B cell (primary cell): ENCODE results near the gene GRIK2. TPM values are rescaled to one million over a fixed set of nuclear protein-coding genes. Genes with fewer than 3 reads are reported as not detected.

Source experiments
- ATAC-seq: fragments of 200-7000 bp; cut with Tn5 transposase; one replicate; pipeline ENCODE4 v1.10.0; 2021; ENCODE audit warnings: low read depth, mild to moderate bottlenecking, moderate number of reproducible peaks, moderate library complexity
- CTCF ChIA-PET: fragments of 350-600 bp; sonication (Branson Sonifier 250); formaldehyde crosslinking; loops from one replicate; lab custom pipeline; 2021; ENCODE audit warnings: antibody characterized with exemption, inconsistent platforms; lab: Charles Lee
- POLR2A ChIA-PET: fragments of 350-600 bp; sonication (Branson Sonifier 250); formaldehyde crosslinking; loops from one replicate; lab custom pipeline; 2021; ENCODE audit warnings: antibody characterized with exemption; lab: Charles Lee
- DNase-seq: peaks from one replicate; pipeline ENCODE4 v3.0.0; 2013
- H2AFZ ChIP-seq: 2 replicates; pipeline ENCODE4 v1.6.1; 2012; ENCODE audit warnings: mild to moderate bottlenecking, low read depth, low read length; ENCODE audit not compliant: insufficient read depth, poor library complexity, severe bottlenecking
- H3K27ac ChIP-seq, 2 donors: 1 replicate in 1 of 2; 2 replicates in 1 of 2; pipeline ENCODE4 v1.5.1; 2012 to 2013; ENCODE audit warnings: low read length in 2 of 2, mild to moderate bottlenecking in 2 of 2, moderate library complexity in 1 of 2
- H3K27me3 ChIP-seq, 4 experiments: fragments of 200-600 bp in 1 of 4; sonication (generic) in 1 of 4; replicated peaks in 1 of 4; 1 replicate in 2 of 4; 2 replicates in 2 of 4; pipeline versions ENCODE4 v1.6.1 to v1.7.0; 2013 to 2016; ENCODE audit warnings: low read length in 3 of 4, mild to moderate bottlenecking in 2 of 4, mixed read lengths in 1 of 4, moderate library complexity in 1 of 4; ENCODE audit not compliant: insufficient read depth in 4 of 4, control insufficient read depth in 3 of 4; ENCODE audit errors: control extremely low read depth in 1 of 4
- H3K36me3 ChIP-seq, 2 experiments: replicated peaks in 1 of 2; 1 replicate in 1 of 2; 2 replicates in 1 of 2; pipeline versions ENCODE4 v1.6.1 to v1.7.1; 2013; ENCODE audit warnings: low read length in 1 of 2; ENCODE audit not compliant: insufficient read depth in 2 of 2, control insufficient read depth in 1 of 2; ENCODE audit errors: control extremely low read depth in 1 of 2, extremely low read depth in 1 of 2
- H3K4me1 ChIP-seq, 2 donors: fragments of 200-600 bp in 1 of 2; sonication (generic) in 1 of 2; 1 replicate in 1 of 2; 2 replicates in 1 of 2; pipeline versions ENCODE4 v1.5.1 to v1.6.1; 2013 to 2017; ENCODE audit warnings: low read length in 2 of 2; ENCODE audit not compliant: control insufficient read depth in 2 of 2, insufficient read depth in 2 of 2
- H3K4me2 ChIP-seq: replicated peaks from 2 replicates; pipeline ENCODE3; 2012; ENCODE audit warnings: mild to moderate bottlenecking, low read depth, low read length; ENCODE audit not compliant: poor library complexity, severe bottlenecking
- H3K4me3 ChIP-seq, 5 experiments: fragments of 200-600 bp in 1 of 5; sonication (generic) in 1 of 5; 1 replicate in 3 of 5; 2 replicates in 2 of 5; pipeline versions ENCODE4 v1.5.1 to v1.7.0; 2011 to 2016; ENCODE audit warnings: low read length in 4 of 5, mild to moderate bottlenecking in 4 of 5, low read depth in 2 of 5, control low read depth in 1 of 5, moderate library complexity in 1 of 5; ENCODE audit not compliant: insufficient read depth in 1 of 5; ENCODE audit errors: control extremely low read depth in 1 of 5, extremely low read depth in 1 of 5
- H3K79me2 ChIP-seq: fragments of 200-600 bp; sonication (generic); one replicate; pipeline ENCODE4 v1.6.0; 2016; ENCODE audit warnings: low read length; ENCODE audit not compliant: control insufficient read depth, insufficient read depth
- H3K9ac ChIP-seq: fragments of 200-600 bp; sonication (generic); 2 replicates; pipeline ENCODE4 v1.6.1; 2017; ENCODE audit warnings: mild to moderate bottlenecking, low read length, moderate library complexity
- H3K9me3 ChIP-seq, 3 donors: one replicate each; pipeline versions ENCODE4 v1.6.1 to v1.7.1; 2013; ENCODE audit warnings: low read length in 2 of 3; ENCODE audit not compliant: control insufficient read depth in 2 of 3, insufficient read depth in 1 of 3; ENCODE audit errors: control extremely low read depth in 1 of 3
- H4K20me1 ChIP-seq: 2 replicates; pipeline ENCODE4 v1.6.0; 2012; ENCODE audit warnings: mild to moderate bottlenecking, low read length; ENCODE audit not compliant: insufficient read depth, control insufficient read depth, poor library complexity, severe bottlenecking
- H3K27ac Mint-ChIP-seq: one replicate; pipeline ENCODE4 v1.8.0; 2021; ENCODE audit warnings: mixed read lengths
- H3K27me3 Mint-ChIP-seq: one replicate; pipeline ENCODE4 v1.8.0; 2021; ENCODE audit warnings: mixed read lengths
- H3K4me1 Mint-ChIP-seq: one replicate; pipeline ENCODE4 v1.8.0; 2021; ENCODE audit warnings: mixed read lengths
- H3K4me3 Mint-ChIP-seq: one replicate; pipeline ENCODE4 v1.8.0; 2021; ENCODE audit warnings: mixed read lengths
- H3K9me3 Mint-ChIP-seq: one replicate; pipeline ENCODE4 v1.8.0; 2022; ENCODE audit warnings: mixed read lengths; ENCODE audit not compliant: insufficient read depth
- EZH2 ChIP-seq: IDR thresholded peaks from 2 replicates; pipeline ENCODE4 v1.6.1; 2012; ENCODE audit warnings: borderline replicate concordance, low read depth, mild to moderate bottlenecking, moderate library complexity, low read length; ENCODE audit not compliant: insufficient read depth, poor library complexity, severe bottlenecking
- WGBS: methylation state at CpG from one replicate; pipeline ENCODE4 v1.1.5; 2013; ENCODE audit warnings: missing lambda C conversion rate; ENCODE audit not compliant: insufficient coverage; 5-methylcytosine and 5-hydroxymethylcytosine counted together
- intact Hi-C: fragments of 100-400 bp; cut with micrococcal nuclease; formaldehyde crosslinking; loops from one replicate; pipeline ENCODE4 v1.10.0; 2022
- polyA plus RNA-seq: library from polyadenylated mRNA; depleted of rRNA; stranded (reverse); fragments of >200 nt; gene quantifications from 2 replicates; pipeline ENCODE4 v1.2.3, GENCODE V29; 2012
- total RNA-seq, 2 donors: library from RNA; stranded (reverse); fragments of 120-200 nt in 1 of 2; gene quantifications; 1 replicate in 1 of 2; 2 replicates in 1 of 2; pipeline versions ENCODE4 v1.2.3 to v1.2.4, GENCODE V29; 2013 to 2022
- TF ChIP-seq, protein P1 (sequence below): fragments of 200-600 bp; IDR thresholded peaks from one replicate; pipeline ENCODE4 v1.8.0; 2022; ENCODE audit warnings: antibody characterized with exemption, mild to moderate bottlenecking

The GRIK2 gene
- total and polyA plus RNA-seq, 2 donors (not counting 1 experiment from before 2014, with no cell fraction given) = not detected

DNA sequence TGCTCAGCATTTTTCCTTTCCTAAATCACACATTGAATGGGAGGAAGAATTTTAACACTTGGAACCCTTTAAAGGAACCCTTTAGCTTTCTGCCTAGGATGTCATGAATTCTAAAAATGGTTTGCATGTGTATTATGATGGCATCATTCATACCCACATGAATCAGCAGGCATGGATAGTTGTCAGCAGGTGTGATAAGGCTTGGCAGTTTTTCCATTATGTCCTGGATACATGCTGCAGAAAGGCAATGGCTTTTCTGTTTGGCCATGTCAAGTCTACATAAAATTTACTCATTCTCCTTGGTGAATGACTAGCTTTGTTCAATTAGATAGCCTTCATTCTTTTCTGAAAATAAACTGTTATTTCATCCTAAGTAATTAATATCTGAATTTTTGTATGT is 353.7 kb downstream of the GRIK2 start:
- Mint-ChIP-seq H3K4me1 (no peaks in the 10 kb centered on the region), H3K4me3 (no peak overlapping the region), H3K9me3 (no peaks in the 10 kb centered on the region), H3K27me3 (no peaks in the 10 kb centered on the region), H3K27ac (no peak overlapping the region)
- Histone ChIP-seq H3K27me3 (no peaks in the 10 kb centered on the region), H3K9ac (no peak overlapping the region), H4K20me1 (no peaks in the 10 kb centered on the region), H3K36me3 (no peaks in the 10 kb centered on the region), H3K79me2 (no peaks in the 10 kb centered on the region), H3K27ac (no peak overlapping the region), H3K4me1 (no peaks in the 10 kb centered on the region), H3K4me2 (no peak overlapping the region), H3K9me3 (peaks cover 0 to 3% (median 0%) of the 10 kb centered on the region in 3 donors), H3K4me3 (no peak overlapping the region), H2AFZ (no peak overlapping the region)
- ATAC-seq (no peak), DNase-seq (no peak)
- ChIA-PET CTCF (no interaction called here), POLR2A (no interaction called here)
- TF ChIP-seq EZH2 = no peak
- TF ChIP-seq, protein P1, sequence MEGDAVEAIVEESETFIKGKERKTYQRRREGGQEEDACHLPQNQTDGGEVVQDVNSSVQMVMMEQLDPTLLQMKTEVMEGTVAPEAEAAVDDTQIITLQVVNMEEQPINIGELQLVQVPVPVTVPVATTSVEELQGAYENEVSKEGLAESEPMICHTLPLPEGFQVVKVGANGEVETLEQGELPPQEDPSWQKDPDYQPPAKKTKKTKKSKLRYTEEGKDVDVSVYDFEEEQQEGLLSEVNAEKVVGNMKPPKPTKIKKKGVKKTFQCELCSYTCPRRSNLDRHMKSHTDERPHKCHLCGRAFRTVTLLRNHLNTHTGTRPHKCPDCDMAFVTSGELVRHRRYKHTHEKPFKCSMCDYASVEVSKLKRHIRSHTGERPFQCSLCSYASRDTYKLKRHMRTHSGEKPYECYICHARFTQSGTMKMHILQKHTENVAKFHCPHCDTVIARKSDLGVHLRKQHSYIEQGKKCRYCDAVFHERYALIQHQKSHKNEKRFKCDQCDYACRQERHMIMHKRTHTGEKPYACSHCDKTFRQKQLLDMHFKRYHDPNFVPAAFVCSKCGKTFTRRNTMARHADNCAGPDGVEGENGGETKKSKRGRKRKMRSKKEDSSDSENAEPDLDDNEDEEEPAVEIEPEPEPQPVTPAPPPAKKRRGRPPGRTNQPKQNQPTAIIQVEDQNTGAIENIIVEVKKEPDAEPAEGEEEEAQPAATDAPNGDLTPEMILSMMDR = no peak
- intact Hi-C loops = no loop called here

DNA sequence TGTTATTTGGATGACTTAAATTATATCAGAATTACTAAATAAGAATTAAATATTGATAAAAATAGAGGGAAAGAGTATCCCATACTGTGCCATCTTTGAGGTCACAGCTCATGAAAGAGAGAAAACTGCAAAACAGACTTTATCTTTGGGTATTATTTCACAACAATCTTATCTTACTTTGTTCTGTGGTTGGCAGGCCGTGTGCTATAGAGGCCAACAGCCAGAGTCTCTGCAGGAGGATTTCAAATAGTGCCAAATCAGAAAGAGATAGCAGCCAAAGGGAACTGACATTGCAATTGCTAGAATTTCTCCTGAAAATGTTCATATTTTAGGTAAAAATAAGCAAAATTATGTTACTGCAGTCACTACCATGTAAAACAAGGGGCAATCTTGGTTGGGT is 354.2 kb downstream of the GRIK2 start:
- ATAC-seq = no peak
- Histone ChIP-seq H3K9ac (no peak overlapping the region), H3K4me1 (no peaks in the 10 kb centered on the region), H3K27ac (no peak overlapping the region), H3K4me2 (no peak overlapping the region), H2AFZ (no peak overlapping the region), H3K36me3 (no peaks in the 10 kb centered on the region), H3K27me3 (no peaks in the 10 kb centered on the region), H3K79me2 (no peaks in the 10 kb centered on the region), H4K20me1 (no peaks in the 10 kb centered on the region), H3K9me3 (peaks cover 0 to 3% (median 0%) of the 10 kb centered on the region in 3 donors), H3K4me3 (no peak overlapping the region)
- no peak for DNase-seq
- H3K4me3 Mint-ChIP-seq = no peak overlapping the region
- H3K27ac Mint-ChIP-seq = no peak overlapping the region
- H3K9me3 Mint-ChIP-seq = no peaks in the 10 kb centered on the region
- intact Hi-C loops = no loop called here
- WGBS = no CpG with 5 or more reads among the region's 1 CpG
- TF ChIP-seq, protein P1 = no peak
- POLR2A ChIA-PET = no interaction called here
- no peaks in the 10 kb centered on the region for H3K4me1 Mint-ChIP-seq
- H3K27me3 Mint-ChIP-seq = no peaks in the 10 kb centered on the region
- CTCF ChIA-PET = no interaction called here
